Measurements from ENCODE around the gene CCDC107. TPM values are rescaled to one million over a fixed set of nuclear protein-coding genes. Genes with fewer than 3 reads are reported as not detected.

The CCDC107 gene
- total RNA-seq, result 9.1 and 11.4 TPM in 2 replicates

GRCh38 chr9:35658137-35658967 is at the start of gene CCDC107:
CCDC107 (plus strand) TSS chr9:35658292; CDS start chr9:35658380, 88 bp downstream.

GRCh38 chr9:35618325-35618727 is 39.8 kb upstream of the CCDC107 start, which contains the start of gene CD72:
CD72 (minus strand) TSS chr9:35618413; CDS start chr9:35618303, 110 bp downstream.

GRCh38 chr9:35650341-35651158 is 7.5 kb upstream of the CCDC107 start, which contains the start of gene SIT1:
SIT1 (minus strand) TSS chr9:35650931; CDS start chr9:35650853, 78 bp downstream.

GRCh38 chr9:35657546-35658136 is 451 bp upstream of the CCDC107 start, which contains the start of gene RMRP:
RMRP (minus strand) TSS chr9:35658019.

GRCh38 chr9:35664531-35665470 is 6.7 kb downstream of the CCDC107 start, which contains the start of gene ARHGEF39:
ARHGEF39 (minus strand) TSS chr9:35665195; CDS start chr9:35665169, 26 bp downstream.

GRCh38 chr9:35673132-35674024 is 15.3 kb downstream of the CCDC107 start, which contains the start of gene CA9:
CA9 (plus strand) TSS chr9:35673928; CDS start chr9:35673960, 32 bp downstream.

GRCh38 chr9:35689542-35690293 is 31.6 kb downstream of the CCDC107 start, which contains the start of gene TPM2:
TPM2 (minus strand) TSS chr9:35689925; CDS start chr9:35689817, 108 bp downstream.

Other genes with a start within 250 kb of the CCDC107 start
- gene RUSC2, start 168.2 kb upstream of the CCDC107 start, total RNA-seq, result 26.3 and 27.8 TPM in 2 replicates
- 11.9 and 13.4 TPM in 2 replicates for gene TESK1, start 53.0 kb upstream of the CCDC107 start, total RNA-seq
- gene CD72, start 39.9 kb upstream of the CCDC107 start, total RNA-seq, result 0.39 and 1.1 TPM in 2 replicates
- gene SIT1, start 7.4 kb upstream of the CCDC107 start, total RNA-seq, result not detected in 2 replicates
- gene RMRP, start 273 bp upstream of the CCDC107 start, total RNA-seq, result 5,375 and 9,932 TPM in 2 replicates
- 3.7 and 40.2 TPM in 2 replicates for gene ARHGEF39, start 6.9 kb downstream of the CCDC107 start, total RNA-seq
- gene CA9, start 15.6 kb downstream of the CCDC107 start, total RNA-seq, result 6.7 and 52.0 TPM in 2 replicates
- gene TPM2, start 31.6 kb downstream of the CCDC107 start, total RNA-seq, result 464 and 956 TPM in 2 replicates
- 184 and 414 TPM in 2 replicates for gene TLN1, start 73.9 kb downstream of the CCDC107 start, total RNA-seq
- 49.4 and 88.2 TPM in 2 replicates for gene CREB3, start 74.4 kb downstream of the CCDC107 start, total RNA-seq
- 14.7 and 19.6 TPM in 2 replicates for gene GBA2, start 90.9 kb downstream of the CCDC107 start, total RNA-seq
- gene RGP1, start 91.0 kb downstream of the CCDC107 start, total RNA-seq, result 14.9 and 23.8 TPM in 2 replicates
- not detected in 2 replicates for gene MSMP, start 96.0 kb downstream of the CCDC107 start, total RNA-seq
- 19.0 and 27.6 TPM in 2 replicates for gene NPR2, start 133.3 kb downstream of the CCDC107 start, total RNA-seq
- gene SPAG8, start 154.0 kb downstream of the CCDC107 start, total RNA-seq, result 0.26 and 0.48 TPM in 2 replicates
- gene HINT2, start 156.8 kb downstream of the CCDC107 start, total RNA-seq, result 26.4 and 45.3 TPM in 2 replicates
- not detected in 2 replicates for gene FAM221B, start 170.4 kb downstream of the CCDC107 start, total RNA-seq
- gene TMEM8B, start 170.9 kb downstream of the CCDC107 start, total RNA-seq, result 2.3 and 6.9 TPM in 2 replicates
- not detected in 2 replicates for gene OR13J1, start 212.1 kb downstream of the CCDC107 start, total RNA-seq
- gene HRCT1, start 247.9 kb downstream of the CCDC107 start, total RNA-seq, result 0.13 and 3.4 TPM in 2 replicates